HCT116 (cell line): ENCODE results near the gene DOCK10. TPM values are rescaled to one million over a fixed set of nuclear protein-coding genes. Genes with fewer than 3 reads are reported as not detected.

Source experiments
- ATAC-seq: fragments of 200-7000 bp; cut with Tn5 transposase; 2 replicates; pipeline ENCODE4 v1.9.1; 2020; ENCODE audit warnings: mild to moderate bottlenecking, moderate library complexity
- BruUV-seq: library from RNA; stranded (reverse); fragments of 400-500 nt; replicated peaks from 2 replicates; lab custom pipeline; 2021; lab: Mats Ljungman, UMichigan
- CTCF ChIA-PET: fragments of 300-600 bp; sonication (Branson Sonifier 250); formaldehyde crosslinking; loops from one replicate; lab custom pipeline; 2021; ENCODE audit warnings: antibody characterized with exemption; lab: Charles Lee
- POLR2A ChIA-PET: fragments of 300-600, 350-600 bp; sonication (Branson Sonifier 250); formaldehyde crosslinking; loops from one replicate; lab custom pipeline; 2021; ENCODE audit warnings: antibody characterized with exemption; lab: Charles Lee
- RAD21 ChIA-PET, 2 experiments: fragments of 300-600 bp; sonication (Branson Sonifier 250); formaldehyde crosslinking; loops; one replicate each; lab custom pipeline; 2023; ENCODE audit warnings: low total read pairs in 2 of 2; ENCODE audit not compliant: uncharacterized antibody in 2 of 2, unreplicated experiment in 2 of 2, low non-redundant PET in 1 of 2; lab: Charles Lee
- DNase-seq: peaks from one replicate; pipeline ENCODE4 v3.0.0-alpha.2; 2010; ENCODE audit warnings: low read depth, low spot score
- H2AFZ ChIP-seq: fragments of 200-600 bp; shearing (Covaris generic), sonication (generic); 2 replicates; pipeline ENCODE4 v1.6.1; 2017; ENCODE audit warnings: low read depth, mixed run types, mixed read lengths, antibody characterized with exemption, low read length; ENCODE audit not compliant: poor library complexity, severe bottlenecking
- H3K27ac ChIP-seq: 2 replicates; pipeline ENCODE4 v1.5.1; 2012; ENCODE audit warnings: low read depth, low read length
- H3K27me3 ChIP-seq: fragments of 200-600 bp; sonication (generic); 2 replicates; pipeline ENCODE4 v1.6.1; 2016; ENCODE audit warnings: mixed run types, low read length, mixed read lengths; ENCODE audit not compliant: insufficient read depth
- H3K36me3 ChIP-seq, 2 experiments: fragments of 200-500 bp in 1 of 2; fragments of 200-600 bp in 1 of 2; sonication (Bioruptor generic) in 1 of 2; sonication (generic) in 1 of 2; 2 replicates each; pipeline versions ENCODE4 v1.5.1 to v1.6.1; 2014 to 2016; ENCODE audit warnings: low read length in 2 of 2, inconsistent platforms in 1 of 2, mixed read lengths in 1 of 2, mixed run types in 1 of 2; ENCODE audit not compliant: insufficient read depth in 2 of 2, control insufficient read depth in 1 of 2
- H3K4me1 ChIP-seq, 2 experiments: fragments of 200-600 bp in 1 of 2; sonication (generic) in 1 of 2; 2 replicates each; pipeline versions ENCODE4 v1.5.1 to v1.6.1; 2012 to 2017; ENCODE audit warnings: low read length in 2 of 2, inconsistent platforms in 1 of 2, mild to moderate bottlenecking in 1 of 2, mixed read lengths in 1 of 2, mixed run types in 1 of 2, moderate library complexity in 1 of 2; ENCODE audit not compliant: insufficient read depth in 2 of 2, control insufficient read depth in 1 of 2
- H3K4me2 ChIP-seq: fragments of 200-600 bp; sonication (generic); 2 replicates; pipeline ENCODE4 v1.6.1; 2017; ENCODE audit warnings: mixed run types, low read length, mixed read lengths
- H3K4me3 ChIP-seq, 2 experiments: fragments of 200-600 bp in 1 of 2; sonication (generic) in 1 of 2; replicated peaks in 1 of 2; 2 replicates each; pipeline ENCODE4 v1.5.1; 2011 to 2016; ENCODE audit warnings: low read length in 2 of 2, control low read depth in 1 of 2, low read depth in 1 of 2, mild to moderate bottlenecking in 1 of 2, mixed read lengths in 1 of 2, mixed run types in 1 of 2
- H3K79me2 ChIP-seq: fragments of 200-600 bp; sonication (generic); 2 replicates; pipeline ENCODE4 v1.6.1; 2017; ENCODE audit warnings: mild to moderate bottlenecking, mixed run types, low read length, moderate library complexity, mixed read lengths; ENCODE audit not compliant: insufficient read depth
- H3K9ac ChIP-seq: fragments of 200-600 bp; sonication (generic); 2 replicates; pipeline ENCODE4 v1.6.1; 2016; ENCODE audit warnings: low read length, mixed read lengths
- H3K9me2 ChIP-seq: fragments of 200-600 bp; sonication (generic), shearing (Covaris generic); 2 replicates; pipeline ENCODE4 v1.6.1; 2017; ENCODE audit warnings: mixed run types, mild to moderate bottlenecking, moderate library complexity; ENCODE audit not compliant: insufficient read depth
- H3K9me3 ChIP-seq, 2 experiments: fragments of 200-500 bp in 1 of 2; fragments of 200-600 bp in 1 of 2; sonication (Bioruptor generic) in 1 of 2; sonication (generic) in 1 of 2; 2 replicates each; pipeline ENCODE4 v1.6.1; 2014 to 2017; ENCODE audit warnings: low read length in 2 of 2, mixed read lengths in 2 of 2, inconsistent platforms in 1 of 2, low read depth in 1 of 2, mild to moderate bottlenecking in 1 of 2, mixed run types in 1 of 2, moderate library complexity in 1 of 2; ENCODE audit not compliant: control insufficient read depth in 1 of 2, insufficient read depth in 1 of 2
- H4K20me1 ChIP-seq: fragments of 200-600 bp; sonication (generic), shearing (Covaris generic); 2 replicates; pipeline ENCODE4 v1.6.1; 2017; ENCODE audit warnings: mixed run types, mild to moderate bottlenecking, moderate library complexity; ENCODE audit not compliant: insufficient read depth
- EGR1 ChIP-seq: IDR thresholded peaks from 2 replicates; pipeline ENCODE4 v1.6.1; 2012; ENCODE audit warnings: low read depth
- ELF1 ChIP-seq: IDR thresholded peaks from 2 replicates; pipeline ENCODE4 v1.6.1; 2012; ENCODE audit warnings: low read depth, borderline replicate concordance
- JUND ChIP-seq: IDR thresholded peaks from 2 replicates; pipeline ENCODE4 v1.6.1; 2012
- POLR2A ChIP-seq: IDR thresholded peaks from 2 replicates; pipeline ENCODE4 v1.7.0; 2011; ENCODE audit warnings: borderline replicate concordance; ENCODE audit not compliant: insufficient read depth, insufficient read length; ENCODE audit errors: extremely low read depth
- POLR2AphosphoS5 ChIP-seq: IDR thresholded peaks from 2 replicates; pipeline ENCODE4 v1.6.1; 2011; ENCODE audit warnings: mild to moderate bottlenecking, low read depth, low read length, moderate library complexity
- RAD21 ChIP-seq: IDR thresholded peaks from 2 replicates; pipeline ENCODE4 v1.6.1; 2012; ENCODE audit warnings: low read depth, mild to moderate bottlenecking
- SIN3A ChIP-seq: IDR thresholded peaks from 2 replicates; pipeline ENCODE4 v1.6.1; 2012; ENCODE audit warnings: low read depth
- TCF7L2 ChIP-seq: IDR thresholded peaks from 2 replicates; pipeline ENCODE4 v1.7.0; 2011; ENCODE audit warnings: borderline replicate concordance, inconsistent platforms; ENCODE audit not compliant: insufficient read depth, insufficient read length; ENCODE audit errors: extremely low read depth
- YY1 ChIP-seq: IDR thresholded peaks from 2 replicates; pipeline ENCODE4 v1.6.1; 2011; ENCODE audit warnings: low read length, low read depth, moderate library complexity, mild to moderate bottlenecking; ENCODE audit not compliant: insufficient replicate concordance; ENCODE audit errors: extremely low read depth
- ZBTB33 ChIP-seq: IDR thresholded peaks from 2 replicates; pipeline ENCODE4 v1.6.1; 2011; ENCODE audit warnings: mild to moderate bottlenecking, low read length, moderate library complexity; ENCODE audit not compliant: insufficient replicate concordance; ENCODE audit errors: extremely low read depth
- ZFX ChIP-seq: fragments of 450-650 bp; IDR thresholded peaks from 2 replicates; pipeline ENCODE4 v1.6.1; 2017
- ZNF274 ChIP-seq: fragments of 200-500 bp; sonication (Bioruptor generic); IDR thresholded peaks from 2 replicates; pipeline ENCODE4 v1.6.1; 2014; ENCODE audit warnings: mild to moderate bottlenecking, low read depth, low read length, inconsistent platforms
- intact Hi-C: fragments of 100-400 bp; cut with micrococcal nuclease; formaldehyde crosslinking; loops from 2 replicates; pipeline ENCODE4 v1.10.0; 2022
- total RNA-seq: library from RNA; stranded (reverse); gene quantifications from one replicate; pipeline ENCODE4 v1.2.1, GENCODE V29; 2021; ENCODE audit not compliant: unreplicated experiment
- TF ChIP-seq, protein P1 (sequence below): IDR thresholded peaks from 2 replicates; pipeline ENCODE4 v1.6.1; 2012
- TF ChIP-seq, protein P2 (sequence below): IDR thresholded peaks from 2 replicates; pipeline ENCODE4 v1.6.1; 2012; ENCODE audit warnings: low read depth
- TF ChIP-seq, protein P3 (sequence below), 3 experiments: fragments of 200-600 bp in 1 of 3; sonication (generic) in 1 of 3; IDR thresholded peaks in 2 of 3; conservative IDR thresholded peaks in 1 of 3; 2 replicates each; pipeline ENCODE4 v1.5.1; 2012 to 2017; ENCODE audit warnings: low read depth in 2 of 3, low read length in 2 of 3, antibody characterized with exemption in 1 of 3, borderline replicate concordance in 1 of 3, control low read depth in 1 of 3, mild to moderate bottlenecking in 1 of 3, mixed read lengths in 1 of 3, mixed run types in 1 of 3, moderate library complexity in 1 of 3; ENCODE audit not compliant: insufficient read depth in 1 of 3

Gene DOCK10
- total RNA-seq, 1 experiment from 2014 or later: 0.54 TPM

GRCh38 chr2:224813578-224813977 lies 228.7 kb downstream of the DOCK10 start:
- H3K36me3 ChIP-seq: no peaks in the 10 kb centered on the region
- H3K9me2 ChIP-seq: no peaks in the 10 kb centered on the region
- no peaks in the 10 kb centered on the region for H3K9me3 ChIP-seq
- no peak overlapping the region for H2AFZ ChIP-seq
- intact Hi-C loops: no loop called here
- H4K20me1 ChIP-seq: no peaks in the 10 kb centered on the region
- ChIA-PET CTCF (no interaction called here), POLR2A (no interaction called here), RAD21 (no interaction called here)
- no peak overlapping the region for H3K4me3 ChIP-seq
- H3K79me2 ChIP-seq: no peaks in the 10 kb centered on the region
- no peak overlapping the region for H3K27ac ChIP-seq
- TF ChIP-seq SIN3A: no peak
- TF ChIP-seq EGR1: no peak
- no peak for TF ChIP-seq YY1
- TF ChIP-seq TCF7L2: no peak
- no peak for TF ChIP-seq POLR2A
- no peak for TF ChIP-seq POLR2AphosphoS5
- no peak for TF ChIP-seq JUND
- TF ChIP-seq, protein P1, sequence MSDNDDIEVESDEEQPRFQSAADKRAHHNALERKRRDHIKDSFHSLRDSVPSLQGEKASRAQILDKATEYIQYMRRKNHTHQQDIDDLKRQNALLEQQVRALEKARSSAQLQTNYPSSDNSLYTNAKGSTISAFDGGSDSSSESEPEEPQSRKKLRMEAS: no peak
- TF ChIP-seq ZBTB33: no peak
- no peak for TF ChIP-seq ZNF274
- TF ChIP-seq, protein P2, sequence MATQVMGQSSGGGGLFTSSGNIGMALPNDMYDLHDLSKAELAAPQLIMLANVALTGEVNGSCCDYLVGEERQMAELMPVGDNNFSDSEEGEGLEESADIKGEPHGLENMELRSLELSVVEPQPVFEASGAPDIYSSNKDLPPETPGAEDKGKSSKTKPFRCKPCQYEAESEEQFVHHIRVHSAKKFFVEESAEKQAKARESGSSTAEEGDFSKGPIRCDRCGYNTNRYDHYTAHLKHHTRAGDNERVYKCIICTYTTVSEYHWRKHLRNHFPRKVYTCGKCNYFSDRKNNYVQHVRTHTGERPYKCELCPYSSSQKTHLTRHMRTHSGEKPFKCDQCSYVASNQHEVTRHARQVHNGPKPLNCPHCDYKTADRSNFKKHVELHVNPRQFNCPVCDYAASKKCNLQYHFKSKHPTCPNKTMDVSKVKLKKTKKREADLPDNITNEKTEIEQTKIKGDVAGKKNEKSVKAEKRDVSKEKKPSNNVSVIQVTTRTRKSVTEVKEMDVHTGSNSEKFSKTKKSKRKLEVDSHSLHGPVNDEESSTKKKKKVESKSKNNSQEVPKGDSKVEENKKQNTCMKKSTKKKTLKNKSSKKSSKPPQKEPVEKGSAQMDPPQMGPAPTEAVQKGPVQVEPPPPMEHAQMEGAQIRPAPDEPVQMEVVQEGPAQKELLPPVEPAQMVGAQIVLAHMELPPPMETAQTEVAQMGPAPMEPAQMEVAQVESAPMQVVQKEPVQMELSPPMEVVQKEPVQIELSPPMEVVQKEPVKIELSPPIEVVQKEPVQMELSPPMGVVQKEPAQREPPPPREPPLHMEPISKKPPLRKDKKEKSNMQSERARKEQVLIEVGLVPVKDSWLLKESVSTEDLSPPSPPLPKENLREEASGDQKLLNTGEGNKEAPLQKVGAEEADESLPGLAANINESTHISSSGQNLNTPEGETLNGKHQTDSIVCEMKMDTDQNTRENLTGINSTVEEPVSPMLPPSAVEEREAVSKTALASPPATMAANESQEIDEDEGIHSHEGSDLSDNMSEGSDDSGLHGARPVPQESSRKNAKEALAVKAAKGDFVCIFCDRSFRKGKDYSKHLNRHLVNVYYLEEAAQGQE: no peak
- TF ChIP-seq ZFX: no peak
- TF ChIP-seq ELF1: no peak
- no peak for TF ChIP-seq RAD21
- TF ChIP-seq, protein P3, sequence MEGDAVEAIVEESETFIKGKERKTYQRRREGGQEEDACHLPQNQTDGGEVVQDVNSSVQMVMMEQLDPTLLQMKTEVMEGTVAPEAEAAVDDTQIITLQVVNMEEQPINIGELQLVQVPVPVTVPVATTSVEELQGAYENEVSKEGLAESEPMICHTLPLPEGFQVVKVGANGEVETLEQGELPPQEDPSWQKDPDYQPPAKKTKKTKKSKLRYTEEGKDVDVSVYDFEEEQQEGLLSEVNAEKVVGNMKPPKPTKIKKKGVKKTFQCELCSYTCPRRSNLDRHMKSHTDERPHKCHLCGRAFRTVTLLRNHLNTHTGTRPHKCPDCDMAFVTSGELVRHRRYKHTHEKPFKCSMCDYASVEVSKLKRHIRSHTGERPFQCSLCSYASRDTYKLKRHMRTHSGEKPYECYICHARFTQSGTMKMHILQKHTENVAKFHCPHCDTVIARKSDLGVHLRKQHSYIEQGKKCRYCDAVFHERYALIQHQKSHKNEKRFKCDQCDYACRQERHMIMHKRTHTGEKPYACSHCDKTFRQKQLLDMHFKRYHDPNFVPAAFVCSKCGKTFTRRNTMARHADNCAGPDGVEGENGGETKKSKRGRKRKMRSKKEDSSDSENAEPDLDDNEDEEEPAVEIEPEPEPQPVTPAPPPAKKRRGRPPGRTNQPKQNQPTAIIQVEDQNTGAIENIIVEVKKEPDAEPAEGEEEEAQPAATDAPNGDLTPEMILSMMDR (IDR thresholded peaks at IDR 0.05 in 2 of 3, conservative IDR thresholded peaks at IDR 0.05 in 1 of 3; ENCODE audit: borderline replicate concordance in 1 of 3, insufficient read depth in 1 of 3, low read depth in 2 of 3, low read length in 2 of 3): no peak
- H3K4me2 ChIP-seq: no peak overlapping the region
- DNase-seq (no peak), ATAC-seq (no peak)
- BruUV-seq: no TSS peak
- H3K4me1 ChIP-seq: peaks cover 0 to 16% of the 10 kb centered on the region in 2 experiments; a peak in 2 of 4 replicates
- no peaks in the 10 kb centered on the region for H3K27me3 ChIP-seq
- no peak overlapping the region for H3K9ac ChIP-seq
